GM19328 (cell line): ENCODE data around the gene ZNF507.
"Not testable (repeated sequence)": the region's sequence is repeated elsewhere in the genome, so short reads cannot be mapped to it uniquely, and the experiment has no call there.

Source experiments
- ATAC-seq: cut with Tn5 transposase; IDR thresholded peaks from one replicate; pipeline ENCODE4 v1.9.1; 2021; ENCODE audit warnings: mild to moderate bottlenecking, moderate library complexity; ENCODE audit not compliant: unreplicated experiment

Gene ZNF507

DNA sequence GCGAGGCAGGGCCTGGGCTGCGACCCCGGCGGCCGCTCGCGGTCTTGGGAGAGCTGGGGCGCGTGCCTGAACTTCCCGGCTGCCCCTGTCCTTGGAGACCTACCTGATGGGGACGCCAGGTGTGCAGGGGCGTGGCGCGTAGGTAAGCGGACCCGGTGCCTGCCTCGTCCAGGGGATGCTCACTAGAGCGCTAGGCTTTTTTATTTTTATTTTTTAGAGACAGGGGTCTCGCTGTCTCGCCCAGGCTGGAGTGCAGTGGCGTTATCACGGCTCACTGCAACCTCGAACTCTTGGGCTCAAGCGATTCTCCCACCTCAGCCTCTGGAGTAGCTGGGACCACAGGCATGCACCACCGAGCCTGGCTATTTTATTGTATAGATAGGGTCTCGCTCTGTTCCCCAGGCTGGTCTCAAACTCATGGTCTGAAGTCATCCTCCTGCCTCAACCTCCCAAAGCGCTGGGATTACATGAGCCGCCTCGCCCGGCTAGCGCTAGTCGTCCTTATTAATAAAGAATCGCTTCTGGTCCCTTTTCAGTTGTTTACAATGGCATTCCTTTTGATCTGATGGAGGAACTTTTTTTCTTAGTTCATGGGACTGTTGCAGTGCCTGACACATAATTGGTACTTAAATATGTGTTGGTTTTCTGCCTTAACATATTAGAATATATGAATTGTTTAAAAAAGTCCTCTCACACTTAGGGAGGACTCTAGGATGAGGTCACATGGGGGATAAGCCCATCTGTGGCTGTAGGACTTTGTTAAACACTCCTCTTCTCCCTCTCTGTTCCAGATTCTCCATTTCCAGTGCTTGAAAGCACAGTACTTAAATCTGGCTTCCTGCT, 61.0 kb downstream of the ZNF507 start:
- no peak for ATAC-seq

DNA sequence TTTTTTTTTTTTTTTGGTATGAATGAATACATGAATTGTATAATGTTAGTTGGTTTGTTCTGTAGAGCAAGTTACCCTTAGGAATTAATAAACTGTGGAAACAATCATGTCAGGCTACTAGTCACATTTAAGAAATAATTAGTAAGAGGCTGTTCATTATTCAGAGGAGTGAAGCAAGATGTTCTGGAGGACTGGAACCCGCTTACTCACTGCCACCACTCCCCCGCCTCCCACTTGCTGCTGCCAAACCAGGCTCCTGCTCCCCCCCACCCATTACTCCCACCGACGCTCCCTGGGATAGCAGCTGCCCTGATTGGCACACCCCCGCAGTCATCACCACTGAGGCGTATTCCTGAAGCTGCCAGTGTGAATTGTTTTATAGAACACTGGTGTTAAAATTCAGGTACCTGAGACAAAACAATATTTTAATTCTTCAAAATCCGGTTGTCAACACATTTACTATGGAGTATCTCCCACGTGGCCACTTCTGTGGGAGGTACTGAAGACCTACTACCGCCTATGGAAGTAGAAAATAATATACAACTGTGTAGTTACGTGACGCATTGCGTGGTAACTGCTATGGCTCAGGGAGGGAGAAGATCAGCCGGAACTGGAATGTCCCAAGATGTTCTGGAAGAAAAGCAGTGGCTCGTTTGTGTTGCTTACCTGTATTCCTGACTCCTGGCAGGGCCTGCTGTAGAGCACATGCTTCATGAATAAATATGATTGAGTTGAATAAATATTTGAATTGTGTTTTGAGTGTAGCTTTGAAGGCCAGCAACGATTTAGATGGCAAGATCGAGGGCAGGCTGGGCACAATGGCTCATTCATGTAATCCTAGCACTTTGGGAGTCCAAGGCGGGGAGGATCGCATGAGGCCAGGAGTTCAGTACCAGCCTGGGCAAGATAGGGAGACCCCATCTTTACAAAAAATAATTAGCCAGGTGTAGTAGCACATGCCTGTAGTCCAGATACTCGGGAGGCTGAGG, 61.9 kb downstream of the ZNF507 start:
- no peak for ATAC-seq

DNA sequence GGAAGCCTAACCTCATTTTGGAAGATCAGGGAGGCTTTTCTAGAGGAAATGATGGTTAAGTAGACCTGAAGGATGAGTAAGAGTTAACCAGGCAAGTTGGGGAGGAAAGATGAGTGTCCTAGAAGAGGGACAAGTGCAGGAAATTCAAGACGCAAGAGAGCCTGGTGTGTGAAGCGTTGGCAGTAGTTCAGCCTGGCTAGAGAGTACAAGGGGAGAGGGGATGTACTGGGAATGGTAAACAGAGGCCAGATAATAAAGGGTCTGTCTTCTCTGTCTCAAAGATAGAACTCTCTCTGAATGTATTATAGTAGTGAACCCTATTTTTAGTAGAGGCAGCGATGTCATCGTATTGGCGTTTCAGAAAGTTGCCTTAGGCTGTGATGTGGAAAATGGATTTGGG, 69.8 kb downstream of the ZNF507 start:
- ATAC-seq: no peak

DNA sequence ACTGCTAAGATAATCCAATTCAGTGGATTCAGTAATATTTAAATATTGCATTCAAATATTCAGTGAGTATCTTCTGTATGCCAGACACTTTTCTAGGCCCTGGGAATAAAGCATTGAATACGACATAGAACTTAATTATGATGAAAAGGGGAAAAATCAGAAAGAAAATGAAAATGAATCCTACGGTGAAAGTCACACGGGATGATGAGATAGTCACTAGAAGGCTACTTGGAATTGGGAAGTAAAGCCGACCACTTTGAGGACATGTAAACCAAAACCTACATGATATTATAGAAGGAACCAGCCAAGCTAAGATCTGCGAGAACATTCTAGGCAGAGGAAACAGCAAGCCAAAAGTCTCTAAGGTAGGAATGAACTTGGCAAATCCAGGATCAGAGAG, 70.3 kb downstream of the ZNF507 start:
- ATAC-seq: no peak

DNA sequence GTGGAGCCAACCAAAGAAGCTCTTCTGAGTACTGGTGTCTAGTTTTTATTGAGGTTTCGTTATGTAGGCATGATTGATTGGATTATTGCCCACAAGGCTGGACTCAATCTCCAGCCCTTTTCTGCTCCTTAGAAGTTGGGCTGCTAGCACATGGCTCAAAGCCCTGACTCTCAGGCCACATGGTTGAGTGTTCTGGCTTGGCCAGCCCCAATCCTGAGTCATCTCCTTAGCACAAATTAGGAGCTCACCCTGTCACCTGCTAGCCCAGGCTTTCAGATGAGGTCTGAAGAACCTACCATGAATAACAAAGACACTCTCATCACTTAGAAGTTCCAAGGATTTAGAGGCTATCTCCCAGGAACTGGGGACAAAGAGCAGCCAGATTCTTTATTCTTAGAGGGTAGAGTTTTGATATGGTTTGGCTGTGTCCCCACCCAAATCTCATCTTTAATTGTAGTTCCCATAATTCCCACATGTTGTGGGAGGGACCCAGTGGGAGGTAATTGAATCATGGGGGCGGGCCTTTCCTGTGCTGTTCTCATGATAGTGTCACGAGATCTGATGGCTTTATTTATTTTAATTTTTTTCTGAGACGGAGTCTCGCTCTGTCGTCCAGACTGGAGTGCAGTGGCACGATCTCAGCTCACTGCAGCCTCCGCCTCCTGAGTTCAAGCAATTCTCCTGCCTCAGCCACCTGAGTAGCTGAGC, 71.5 kb downstream of the ZNF507 start:
- no peak for ATAC-seq

DNA sequence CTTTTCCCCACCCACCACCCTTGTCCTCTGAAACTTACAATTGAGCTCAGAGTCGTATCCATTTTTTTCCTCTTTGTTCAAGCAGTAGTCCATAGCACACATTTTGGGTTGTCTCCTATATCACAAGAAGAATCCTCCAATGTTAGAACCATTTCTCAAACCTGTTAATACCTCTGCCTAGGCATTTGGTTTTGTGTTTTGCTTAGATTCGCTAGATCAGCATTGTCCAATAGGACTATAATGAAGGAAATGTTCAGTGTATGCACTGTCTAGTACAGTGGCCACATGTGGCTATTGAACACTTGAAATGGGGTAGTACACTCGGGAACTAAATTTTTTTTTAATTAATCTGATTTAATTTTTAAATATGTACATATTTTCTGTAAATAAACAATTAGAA, 72.7 kb downstream of the ZNF507 start:
- no peak for ATAC-seq

DNA sequence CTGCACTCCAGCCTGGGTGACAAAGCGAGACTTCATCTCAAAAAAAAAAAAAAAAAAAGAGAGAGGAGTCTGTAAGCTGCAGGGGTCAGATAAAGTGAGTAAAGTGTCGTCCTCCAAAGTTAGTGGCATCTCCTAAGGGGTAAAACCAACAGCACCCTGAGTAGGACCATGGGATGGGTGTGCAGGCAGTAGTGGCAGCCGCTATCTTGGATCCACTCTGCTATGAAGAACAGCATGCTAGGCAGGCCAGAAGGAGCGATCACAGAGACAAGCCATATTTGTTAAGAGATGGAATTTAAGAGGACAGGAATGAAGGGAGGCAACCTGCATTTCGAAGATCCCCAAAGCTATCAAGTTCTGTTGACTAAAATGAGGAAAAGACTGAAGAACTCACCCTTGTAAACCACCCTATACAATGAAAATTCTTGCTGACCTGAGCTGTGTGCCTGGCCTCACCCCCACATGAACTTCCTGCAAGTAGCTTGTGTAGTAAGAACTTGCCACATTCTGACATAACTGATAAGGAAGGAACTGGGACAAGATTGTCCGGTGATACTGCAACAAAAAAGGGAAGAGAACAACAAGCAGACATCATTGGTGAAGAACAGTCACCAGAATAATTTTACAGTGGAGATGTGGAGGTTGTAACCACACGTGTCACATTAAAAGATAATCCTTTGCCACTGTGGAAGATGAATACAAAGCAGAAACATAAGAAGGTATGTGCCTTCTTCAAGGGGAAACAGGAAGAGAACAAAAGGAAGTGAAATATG, 76.4 kb downstream of the ZNF507 start:
- ATAC-seq: no peak

DNA sequence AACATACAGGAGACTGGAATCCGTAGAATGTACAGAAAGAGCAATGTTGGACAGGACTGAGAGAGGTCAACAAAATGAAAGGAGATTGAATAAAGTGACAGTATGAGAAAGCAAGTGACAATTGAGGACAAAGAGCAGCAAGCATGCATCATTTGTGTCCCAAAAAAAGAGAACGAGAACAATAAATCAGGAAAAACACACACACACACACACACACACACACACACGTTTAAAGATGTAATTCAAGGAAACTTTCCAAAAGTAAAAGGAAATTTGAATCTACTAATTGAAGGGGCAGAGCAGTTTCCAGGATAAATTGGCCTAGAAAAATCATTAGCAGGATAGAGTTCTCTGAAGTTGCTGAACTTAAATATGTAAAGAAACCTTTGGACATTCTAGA, 77.0 kb downstream of the ZNF507 start:
- no peak for ATAC-seq

DNA sequence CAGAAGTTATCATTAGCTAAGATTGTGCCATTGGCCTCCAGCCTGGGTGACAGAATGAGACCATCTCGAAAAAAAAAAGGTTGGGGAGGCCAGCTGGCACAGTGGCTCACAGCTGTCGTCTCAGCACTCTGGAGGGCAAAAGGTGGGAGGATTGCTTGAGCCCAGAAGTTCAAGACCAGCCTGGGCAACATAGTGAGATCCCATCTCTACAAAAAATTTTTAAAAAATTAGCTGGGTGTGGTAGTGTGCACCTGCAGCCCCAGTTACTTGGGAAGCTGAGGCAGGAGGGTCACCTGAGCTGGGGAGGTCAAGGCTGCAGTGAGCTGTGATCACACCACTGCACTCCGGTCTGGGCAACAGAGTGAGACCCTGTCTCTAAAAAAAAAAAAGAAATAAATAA, 78.5 kb downstream of the ZNF507 start:
- not testable (repeated sequence) for ATAC-seq

DNA sequence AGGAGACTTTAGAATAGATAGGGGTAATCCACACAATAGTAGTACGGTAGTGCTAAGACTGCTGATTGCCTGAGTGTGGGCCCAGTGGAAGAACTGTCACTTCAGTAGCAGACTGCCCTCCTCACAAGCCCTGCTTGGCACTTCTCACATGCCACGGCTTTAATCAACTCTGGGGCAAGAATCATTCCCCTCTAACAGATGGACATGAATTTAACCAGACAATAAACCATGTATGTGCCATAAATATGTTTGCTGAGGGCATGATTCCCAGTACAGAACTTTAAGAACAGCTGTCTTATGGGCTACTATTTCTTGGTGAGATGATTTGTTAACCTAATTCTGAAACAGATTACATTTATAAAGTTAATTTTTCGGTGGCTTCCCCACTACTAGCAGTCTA, 82.1 kb downstream of the ZNF507 start:
- no peak for ATAC-seq

DNA sequence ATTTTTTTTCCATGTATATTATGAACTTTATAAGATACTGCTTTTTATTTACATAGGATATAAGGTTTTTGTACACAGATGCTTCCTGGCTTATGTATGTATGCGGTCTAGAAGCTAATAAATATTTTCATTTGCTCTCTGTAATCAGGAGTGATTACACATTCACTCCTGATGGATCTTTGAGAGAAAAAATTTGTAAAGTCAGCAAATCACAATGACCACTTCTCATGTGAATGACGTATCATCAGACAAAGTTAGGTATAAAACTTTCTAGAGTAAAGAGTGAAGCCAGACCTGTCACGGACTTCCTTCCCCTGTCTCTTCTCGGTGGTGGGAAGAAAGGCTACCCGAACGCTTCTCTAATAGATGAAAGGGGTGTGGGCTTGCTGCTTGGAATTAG, 91.3 kb downstream of the ZNF507 start:
- no peak for ATAC-seq

DNA sequence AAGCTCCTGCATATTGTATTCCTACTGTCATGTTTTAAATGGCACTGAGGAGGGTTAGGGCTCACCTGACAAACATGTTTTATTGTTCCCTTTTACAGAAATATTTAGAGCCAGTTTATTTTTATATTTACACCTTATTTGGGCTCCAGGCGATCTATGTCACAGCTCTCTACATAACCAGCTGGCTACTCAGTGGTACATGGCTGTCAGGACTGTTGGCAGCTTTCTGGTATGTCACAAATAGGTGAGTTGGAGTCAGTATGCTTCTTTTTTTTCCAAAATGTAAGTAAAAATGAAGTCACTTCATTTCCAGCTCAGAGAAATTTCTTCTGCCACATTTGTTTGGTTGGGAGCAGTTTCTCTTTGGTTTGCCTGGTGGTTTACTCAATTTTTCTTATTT, 91.7 kb downstream of the ZNF507 start:
- ATAC-seq: no peak
